NCI-H2196 (cell line): ENCODE data around the gene ELP5.

Source experiments
- DNase-seq: peaks from one replicate; lab custom pipeline; 2025; ENCODE audit not compliant: unreplicated experiment; lab: John Stamatoyannopoulos, UW

Gene ELP5

DNA sequence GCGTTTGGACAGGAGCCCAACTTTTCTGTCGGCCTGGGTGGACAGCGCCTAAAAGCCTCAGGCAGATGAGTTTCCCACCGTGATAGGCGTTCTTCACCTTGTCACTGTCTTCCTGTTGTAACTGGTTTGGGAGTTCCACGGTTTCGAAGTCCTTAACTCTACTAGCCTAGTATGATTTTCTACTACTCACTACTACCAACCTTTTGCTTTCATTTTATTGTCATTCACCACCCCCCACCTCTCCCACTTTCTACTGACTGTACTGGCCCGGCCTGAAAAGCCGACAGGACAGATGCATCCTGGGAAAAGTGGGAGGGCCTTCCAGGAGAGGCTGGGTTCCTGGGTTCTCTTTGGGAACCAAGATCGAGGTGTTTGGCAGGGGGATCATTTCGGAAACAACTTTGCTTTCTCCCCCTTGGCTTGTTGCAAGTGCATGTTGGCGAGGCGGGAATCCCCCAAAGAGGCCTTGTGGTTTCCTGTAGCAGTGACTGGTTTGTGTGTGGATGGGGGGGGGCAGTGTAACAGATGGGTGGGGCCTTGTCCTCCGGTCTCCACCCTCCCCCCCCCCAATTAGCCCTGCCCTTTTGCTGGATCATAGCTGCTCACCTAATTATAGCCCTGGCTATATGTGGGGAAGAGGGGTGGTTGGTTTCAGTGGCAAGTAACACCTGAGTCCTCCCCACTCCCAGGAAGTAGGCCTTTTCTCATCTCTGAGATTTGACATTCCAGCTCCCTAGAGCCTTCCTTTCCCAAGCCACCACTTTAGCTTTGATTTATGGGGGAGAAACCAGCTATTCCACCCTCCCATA, 56.8 kb downstream of the ELP5 start:
- DNase-seq: peak; percentile 54
